COLO829 (cell line): Measurements from ENCODE around the gene GUCY1B1.

ENCODE experiments used
- DNase-seq: peaks from one replicate; pipeline ENCODE4 v3.0.0; 2012; ENCODE audit warnings: low spot score

GUCY1B1 gene

DNA sequence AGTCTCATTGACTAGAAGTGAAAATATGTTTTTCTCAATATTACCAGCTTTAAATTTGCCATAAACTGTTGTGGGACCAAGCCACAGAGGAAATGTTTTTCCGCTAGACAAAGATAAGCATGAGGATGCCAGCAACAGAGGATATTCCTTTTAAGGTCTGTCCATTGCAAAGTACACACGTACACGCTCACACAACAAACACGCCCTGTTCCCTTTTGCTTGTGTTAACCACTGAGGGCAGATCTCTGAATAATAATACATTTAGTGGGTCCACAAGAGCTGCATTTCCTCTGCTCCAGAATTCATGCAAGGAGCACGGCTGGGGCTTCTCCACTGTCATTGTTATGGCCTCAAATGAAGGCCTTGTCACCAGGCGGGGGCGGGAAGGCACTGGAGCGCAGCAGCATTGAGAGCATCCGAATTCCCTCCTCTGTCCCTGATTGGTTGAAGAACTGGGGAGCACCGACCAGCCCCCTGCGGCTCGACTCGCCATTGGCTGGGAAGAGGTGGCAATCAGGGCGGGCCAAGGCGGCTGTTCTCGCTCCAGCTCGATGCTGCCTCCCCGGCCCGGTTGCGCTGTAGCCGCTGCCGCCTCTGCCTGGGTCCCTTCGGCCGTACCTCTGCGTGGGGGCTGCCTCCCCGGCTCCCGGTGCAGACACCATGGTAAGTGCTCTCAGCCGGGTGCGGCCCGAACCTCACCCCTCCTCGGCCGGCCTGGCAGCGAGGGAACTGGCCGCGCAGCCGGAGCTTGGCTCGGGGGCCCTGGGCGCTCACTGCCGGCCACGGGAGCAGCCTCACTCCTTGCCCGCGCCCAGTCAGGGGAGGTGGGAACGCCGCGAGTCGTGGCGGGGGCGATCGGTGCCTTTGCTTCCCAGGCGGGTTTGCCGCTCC is at the start of gene GUCY1B1:
TSS of gene GUCY1B1 (plus strand) at position 541 of the 891 bp plus-strand sequence. CDS start at position 661, 120 bp downstream.
- no peak for DNase-seq

DNA sequence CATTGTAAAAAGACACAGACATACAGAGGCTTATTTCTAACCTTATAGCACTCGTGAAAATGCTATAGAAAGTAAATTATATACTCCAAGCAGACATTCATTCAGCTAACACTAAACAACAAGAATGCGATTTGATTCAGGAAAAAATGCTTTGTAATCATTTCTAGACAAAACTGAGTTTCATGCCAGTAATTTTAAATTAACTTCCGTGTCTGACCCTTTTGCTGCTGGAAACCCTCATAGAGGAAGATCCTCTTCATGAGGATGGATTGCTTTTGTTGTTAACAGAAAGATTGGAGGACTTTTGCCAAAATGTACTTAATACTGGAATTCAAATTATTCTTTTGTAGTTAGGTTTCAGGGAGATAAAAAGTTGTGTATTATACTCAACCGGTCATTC is 48.9 kb upstream of the GUCY1B1 start:
- DNase-seq = no peak

GRCh38 chr4:155711556-155711955 is 47.3 kb upstream of the GUCY1B1 start:
- no peak for DNase-seq

GRCh38 chr4:155712846-155713245 is 46.0 kb upstream of the GUCY1B1 start:
- DNase-seq = no peak

DNA sequence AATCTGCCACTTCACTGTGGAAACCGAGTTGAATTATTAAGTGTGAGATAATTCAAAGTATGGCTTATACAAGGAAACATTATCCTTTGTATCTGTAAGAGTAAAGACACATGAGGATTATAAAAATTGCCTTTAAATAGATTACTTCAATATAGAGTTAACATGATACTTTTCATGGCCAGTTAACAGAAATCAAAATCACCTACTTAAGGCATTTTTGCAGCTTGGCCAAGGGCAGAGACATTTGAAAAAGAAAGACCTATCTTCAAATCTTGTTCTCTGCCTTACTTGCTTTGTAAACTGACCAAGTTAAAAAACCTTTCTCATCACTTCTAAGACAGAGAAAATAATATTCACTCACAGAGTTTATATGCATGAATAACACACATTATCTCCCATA is 44.9 kb upstream of the GUCY1B1 start:
- no peak for DNase-seq

DNA sequence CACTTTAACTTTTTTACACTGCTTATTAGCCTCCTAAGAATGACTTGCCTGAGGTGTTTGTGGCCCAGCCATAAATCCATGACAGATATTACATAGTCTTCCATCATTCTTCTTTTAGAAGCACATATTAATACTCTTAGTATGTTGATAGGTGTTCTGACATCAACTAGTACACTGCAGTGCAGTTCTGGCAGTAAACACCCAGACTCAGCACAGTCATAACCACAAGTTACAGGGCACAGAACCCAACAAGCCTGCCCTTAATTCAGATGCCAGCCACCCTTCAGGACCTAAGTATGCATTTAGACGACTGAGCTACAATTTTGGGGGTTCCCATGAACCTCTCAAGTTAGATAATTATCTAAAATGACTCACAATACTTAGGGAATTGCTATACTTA is 36.5 kb upstream of the GUCY1B1 start:
- no peak for DNase-seq

DNA sequence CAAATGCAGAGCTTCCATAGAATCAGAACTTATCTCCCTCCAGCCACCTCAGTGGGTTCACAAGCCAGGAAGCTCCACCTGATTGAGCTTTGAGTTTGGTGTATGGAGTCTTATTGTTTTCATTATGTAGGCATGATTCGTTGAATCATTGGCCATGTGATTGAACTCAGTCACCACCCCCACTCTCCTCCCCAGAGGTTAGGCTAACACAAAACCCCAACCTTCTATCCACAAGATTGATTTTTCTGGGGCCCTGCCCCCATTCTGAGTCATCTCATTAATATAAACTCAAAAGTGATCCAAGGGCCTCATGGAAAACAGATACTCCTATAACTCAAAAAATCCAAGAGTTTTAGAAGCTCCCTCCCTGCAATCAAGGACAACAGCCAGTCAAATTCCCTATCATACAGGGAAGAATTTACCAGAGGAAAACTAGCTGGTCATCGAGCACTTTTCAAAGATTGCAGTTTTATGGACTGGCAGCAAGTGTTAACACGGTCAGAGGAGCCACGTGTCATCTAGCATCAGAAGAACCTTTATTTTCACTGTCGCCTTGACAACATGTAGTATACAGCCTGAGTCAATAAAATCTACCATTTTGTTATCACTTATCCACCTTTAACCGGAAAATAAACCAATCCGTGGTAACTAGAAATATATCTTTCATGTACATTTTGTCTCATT is 35.9 kb upstream of the GUCY1B1 start:
- peak; percentile 48 for DNase-seq

GRCh38 chr4:155724731-155725130 is 34.1 kb upstream of the GUCY1B1 start:
- no peak for DNase-seq

- peak; percentile 65 for DNase-seq
Observed at GRCh38 chr4:155734065-155734464, 24.8 kb upstream of the GUCY1B1 start.

- no peak for DNase-seq
Observed at GRCh38 chr4:155734951-155735350, 23.9 kb upstream of the GUCY1B1 start.

GRCh38 chr4:155735496-155735895 is 23.3 kb upstream of the GUCY1B1 start:
- DNase-seq = no peak

GRCh38 chr4:155738548-155738947 is 20.3 kb upstream of the GUCY1B1 start:
- no peak for DNase-seq

DNA sequence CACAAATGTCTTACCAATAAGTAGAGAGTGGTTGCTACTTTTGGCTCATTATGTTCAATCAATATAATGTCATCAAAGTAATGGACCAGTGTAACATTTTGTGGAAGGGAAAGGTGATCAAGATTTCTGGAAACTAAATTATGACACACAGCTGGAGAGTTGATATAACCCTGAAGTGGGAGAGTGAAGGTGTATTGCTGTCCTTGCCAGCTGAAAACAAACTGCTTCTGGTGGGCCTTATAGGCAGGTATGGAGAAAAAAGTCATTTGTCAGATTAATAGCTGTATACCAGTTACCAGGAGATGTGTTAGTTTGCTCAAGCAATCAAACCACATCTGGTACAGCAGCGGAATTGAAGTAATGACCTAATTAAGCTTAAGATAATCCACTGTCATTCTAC is 17.3 kb upstream of the GUCY1B1 start:
- no peak for DNase-seq

GRCh38 chr4:155742310-155743015 is 16.4 kb upstream of the GUCY1B1 start:
- DNase-seq = no peak

GRCh38 chr4:155745984-155746383 is 12.8 kb upstream of the GUCY1B1 start:
- DNase-seq = no peak

DNA sequence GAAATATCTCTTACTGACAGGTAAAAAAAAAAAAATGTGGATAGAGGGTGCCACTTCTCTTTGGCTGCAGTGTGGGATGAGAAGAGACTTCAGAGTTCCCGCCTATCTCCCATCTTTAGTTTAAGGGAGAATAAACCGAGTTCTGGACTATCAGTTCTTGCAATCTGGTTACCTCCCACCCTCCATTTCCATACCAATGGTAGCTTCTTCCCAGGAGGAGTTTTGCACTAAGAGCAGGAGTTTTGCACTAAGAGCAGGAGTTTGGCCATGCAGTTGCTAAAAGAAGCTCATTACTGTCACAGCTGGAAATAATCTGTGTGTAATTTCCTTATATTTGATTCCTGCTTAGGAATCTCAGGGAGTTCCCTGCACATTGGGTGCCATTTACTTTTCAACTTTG is 10.8 kb upstream of the GUCY1B1 start:
- DNase-seq = no peak

DNA sequence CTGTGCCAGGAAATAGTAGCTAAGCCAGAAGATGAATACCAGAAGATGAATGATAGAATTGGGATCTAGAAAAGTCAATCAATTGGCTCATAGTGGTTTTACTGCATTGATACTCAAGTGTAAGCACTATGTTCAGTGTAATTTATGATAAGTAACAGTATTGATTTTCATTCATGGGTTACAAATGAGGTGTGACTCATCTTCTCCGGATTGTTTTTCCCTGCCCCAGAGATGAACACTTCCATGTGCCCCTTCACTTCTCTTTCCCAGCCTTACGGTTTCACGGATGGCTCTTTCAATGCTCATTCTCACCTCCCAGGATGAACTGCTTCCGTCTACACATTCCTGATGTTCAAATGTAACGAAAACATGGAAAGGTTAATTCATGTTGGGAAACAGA is 9.8 kb upstream of the GUCY1B1 start:
- no peak for DNase-seq

GRCh38 chr4:155751569-155751968 is 7.3 kb upstream of the GUCY1B1 start:
- DNase-seq = no peak

GRCh38 chr4:155757745-155758265 is 1.0 kb upstream of the GUCY1B1 start:
- no peak for DNase-seq

DNA sequence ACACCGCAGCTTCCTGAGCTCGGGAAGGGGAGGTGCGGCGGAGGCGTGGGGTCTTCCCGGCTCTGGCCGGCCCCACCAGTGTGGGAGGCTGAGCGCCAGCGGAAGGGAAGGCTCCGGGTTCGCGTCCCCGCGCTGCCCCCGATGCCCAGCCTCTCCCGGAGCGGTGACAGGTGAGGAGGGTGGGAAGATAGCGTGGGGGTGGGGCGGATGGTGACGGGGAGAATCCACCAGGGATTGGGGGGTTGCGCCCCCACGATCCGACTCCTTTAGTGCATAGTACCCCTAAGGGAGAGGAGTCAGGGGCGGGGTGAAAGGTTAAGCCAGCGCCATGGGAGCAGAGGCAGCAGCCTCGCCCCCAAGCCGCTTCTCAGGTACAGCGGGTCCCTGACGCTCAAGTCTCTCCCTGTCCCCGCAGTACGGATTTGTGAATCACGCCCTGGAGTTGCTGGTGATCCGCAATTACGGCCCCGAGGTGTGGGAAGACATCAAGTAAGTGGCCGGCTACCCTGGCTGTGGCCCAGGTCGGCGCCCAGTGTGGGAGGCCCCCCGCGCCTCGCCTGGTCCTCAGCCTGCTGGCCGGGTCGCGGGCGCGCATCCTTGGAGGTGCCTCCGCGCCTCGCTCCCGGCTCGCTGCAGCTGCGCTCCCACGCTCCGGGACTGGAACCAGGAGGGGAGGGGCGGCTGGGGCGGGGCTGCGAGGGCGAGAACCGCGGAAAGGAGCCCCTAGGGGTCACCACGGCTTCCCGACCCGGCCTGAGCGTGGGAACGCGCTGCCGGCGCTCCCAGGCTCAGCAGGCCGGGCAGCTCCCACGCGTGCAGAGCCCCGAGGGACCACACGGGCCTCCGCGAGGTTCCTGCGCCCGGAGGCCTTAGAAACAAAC is 791 bp downstream of the GUCY1B1 start:
- DNase-seq = no peak

GRCh38 chr4:155761047-155761446 is 2.2 kb downstream of the GUCY1B1 start:
- DNase-seq = no peak

GRCh38 chr4:155761916-155762315 is 3.1 kb downstream of the GUCY1B1 start:
- DNase-seq = no peak
